Measurements from ENCODE around the gene OR10D3.
"Not testable (repeated sequence)": the region's sequence is repeated elsewhere in the genome, so short reads cannot be mapped to it uniquely, and the experiment has no call there.

The OR10D3 gene, protein sequence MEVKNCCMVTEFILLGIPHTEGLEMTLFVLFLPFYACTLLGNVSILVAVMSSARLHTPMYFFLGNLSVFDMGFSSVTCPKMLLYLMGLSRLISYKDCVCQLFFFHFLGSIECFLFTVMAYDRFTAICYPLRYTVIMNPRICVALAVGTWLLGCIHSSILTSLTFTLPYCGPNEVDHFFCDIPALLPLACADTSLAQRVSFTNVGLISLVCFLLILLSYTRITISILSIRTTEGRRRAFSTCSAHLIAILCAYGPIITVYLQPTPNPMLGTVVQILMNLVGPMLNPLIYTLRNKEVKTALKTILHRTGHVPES

DNA sequence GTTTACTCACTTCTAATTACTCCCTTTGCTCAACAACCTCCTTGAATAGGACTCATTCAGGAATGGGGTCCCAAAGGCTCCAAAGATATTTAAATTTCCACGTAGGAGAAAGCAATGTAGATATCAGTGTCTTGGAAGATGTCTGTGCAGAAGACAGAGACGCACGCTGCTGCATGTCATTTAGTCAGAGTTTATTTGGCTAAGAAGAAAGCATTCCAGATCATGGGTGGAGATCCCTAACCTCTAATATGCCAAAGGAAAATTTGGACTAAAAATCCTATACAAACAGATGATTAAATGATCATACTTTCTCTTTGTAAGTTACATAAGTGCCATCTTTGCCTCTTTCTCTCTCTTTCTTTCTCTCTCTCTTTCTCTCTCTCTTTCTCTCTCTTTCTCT lies at the start of gene OR10D3:
TSS of gene OR10D3 (plus strand) at position 278 of the 400 bp plus-strand sequence. CDS start 1,925 bp downstream, outside the sequence.
- no peak for DNase-seq

DNA sequence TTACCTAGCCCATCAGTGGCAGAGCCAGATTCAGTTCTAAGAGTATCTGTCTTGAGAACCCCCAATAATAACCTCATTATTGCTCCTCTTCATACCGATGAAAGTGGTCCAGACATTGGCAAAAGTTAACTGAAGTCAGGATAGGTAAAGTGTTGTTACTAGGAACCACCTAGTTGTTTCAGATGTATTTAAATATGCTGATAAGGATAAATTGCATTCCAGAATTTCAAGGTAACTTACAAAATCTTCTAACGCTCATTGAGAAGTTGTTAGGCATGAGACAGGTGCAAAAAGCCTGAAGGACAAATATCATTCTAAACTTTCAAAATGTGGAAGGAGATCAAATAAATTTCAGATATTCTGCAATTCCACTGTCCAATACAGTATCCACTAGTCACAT lies 40.1 kb upstream of the OR10D3 start:
- no peak for DNase-seq

- DNase-seq, result no peak
Measured at GRCh38 chr11:124147951-124148350, 35.2 kb upstream of the OR10D3 start.

- no peak for DNase-seq
Measured at GRCh38 chr11:124150684-124151083, 32.5 kb upstream of the OR10D3 start.

DNA sequence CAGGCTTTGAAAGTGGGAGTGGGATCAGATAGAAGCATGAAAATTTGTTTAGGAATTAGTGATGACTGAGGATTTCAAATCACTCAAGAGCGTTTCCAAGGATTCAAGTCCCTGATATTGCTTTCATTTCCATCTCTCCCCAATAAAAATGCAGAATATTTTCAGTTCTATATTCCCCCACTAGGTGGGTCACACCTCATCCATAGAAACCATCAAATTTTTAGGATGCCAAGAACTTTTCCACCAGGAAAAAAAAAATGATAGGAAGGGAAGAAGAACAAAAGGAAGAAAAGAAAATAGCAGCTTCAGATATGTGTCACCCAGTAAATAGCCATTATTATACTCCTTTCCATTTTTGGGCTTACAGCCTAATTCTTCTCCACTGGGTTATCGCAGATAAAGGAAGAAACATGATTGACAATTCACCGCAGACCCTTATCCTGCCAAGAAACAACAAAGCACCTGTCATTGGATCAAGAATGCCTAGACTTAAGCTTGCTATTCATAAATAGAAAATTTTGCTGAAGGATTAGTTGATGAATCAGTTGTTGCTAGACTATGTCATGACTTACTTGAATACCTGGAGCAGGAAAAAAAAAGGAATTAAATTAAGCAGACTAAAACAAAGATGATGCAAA lies 30.3 kb upstream of the OR10D3 start:
- DNase-seq, result no peak

DNA sequence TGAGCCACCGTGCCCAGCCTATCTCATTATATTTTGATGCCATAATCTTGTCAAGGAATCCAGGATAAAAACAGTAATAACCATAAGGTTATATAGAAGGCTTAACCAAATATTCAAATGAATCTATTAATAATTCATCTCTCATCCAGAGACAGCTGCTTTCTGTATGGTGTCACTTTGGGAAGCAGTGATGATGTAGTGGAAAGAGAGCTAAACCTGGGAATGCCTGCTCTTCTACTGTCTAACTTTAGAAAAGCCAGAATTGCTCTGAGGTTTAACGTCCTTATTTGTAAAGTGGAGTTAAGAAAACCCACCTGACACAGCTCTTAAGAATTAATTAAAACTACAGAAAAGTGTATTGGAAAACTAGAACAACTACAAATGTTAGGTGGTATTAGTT lies 29.3 kb upstream of the OR10D3 start:
- no peak for DNase-seq

DNA sequence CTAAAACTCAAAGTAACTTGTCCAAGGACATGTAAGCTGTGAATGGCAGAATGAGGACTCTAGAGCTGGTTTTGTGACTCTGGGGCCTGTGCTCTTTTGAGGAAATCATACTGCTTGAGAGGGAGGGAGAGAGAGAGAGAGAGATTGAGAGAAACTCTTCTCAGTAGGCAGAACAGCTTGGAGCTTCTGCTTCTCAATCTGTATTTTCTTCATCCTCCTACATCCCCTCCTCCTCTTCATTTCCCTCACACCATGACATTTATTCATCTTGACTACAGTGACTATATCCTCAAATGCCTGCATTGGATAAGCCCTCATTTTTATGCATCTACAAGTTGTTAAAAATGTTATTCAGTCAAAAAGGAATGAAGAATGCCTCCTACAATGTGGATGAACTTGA lies 23.7 kb upstream of the OR10D3 start:
- no peak for DNase-seq

- no peak for DNase-seq
Measured at GRCh38 chr11:124160986-124161385, 22.2 kb upstream of the OR10D3 start.

DNA sequence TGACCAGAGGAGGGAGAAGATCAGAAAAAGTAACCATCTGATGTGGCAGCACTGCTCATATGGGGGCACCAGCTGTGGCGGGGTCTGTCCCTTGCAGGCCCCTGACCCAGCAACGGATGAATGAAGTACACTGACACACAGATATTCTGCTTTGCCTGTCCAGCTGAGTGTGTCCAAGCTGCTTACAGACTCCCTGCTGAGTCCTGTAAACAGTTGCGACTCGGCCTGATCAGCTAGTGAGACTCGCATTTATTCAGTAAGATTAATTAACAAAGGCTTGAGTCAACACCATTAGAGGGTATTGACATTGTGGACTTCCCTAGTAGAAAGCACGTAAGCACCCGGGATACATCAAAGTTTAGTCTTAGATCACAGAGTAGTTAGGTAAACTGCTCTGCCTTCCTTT lies 15.3 kb upstream of the OR10D3 start:
- no peak for DNase-seq

GRCh38 chr11:124168796-124169195 lies 14.3 kb upstream of the OR10D3 start:
- DNase-seq, result no peak

- DNase-seq, result not testable (repeated sequence)
Measured at GRCh38 chr11:124170315-124170714, 12.8 kb upstream of the OR10D3 start.

DNA sequence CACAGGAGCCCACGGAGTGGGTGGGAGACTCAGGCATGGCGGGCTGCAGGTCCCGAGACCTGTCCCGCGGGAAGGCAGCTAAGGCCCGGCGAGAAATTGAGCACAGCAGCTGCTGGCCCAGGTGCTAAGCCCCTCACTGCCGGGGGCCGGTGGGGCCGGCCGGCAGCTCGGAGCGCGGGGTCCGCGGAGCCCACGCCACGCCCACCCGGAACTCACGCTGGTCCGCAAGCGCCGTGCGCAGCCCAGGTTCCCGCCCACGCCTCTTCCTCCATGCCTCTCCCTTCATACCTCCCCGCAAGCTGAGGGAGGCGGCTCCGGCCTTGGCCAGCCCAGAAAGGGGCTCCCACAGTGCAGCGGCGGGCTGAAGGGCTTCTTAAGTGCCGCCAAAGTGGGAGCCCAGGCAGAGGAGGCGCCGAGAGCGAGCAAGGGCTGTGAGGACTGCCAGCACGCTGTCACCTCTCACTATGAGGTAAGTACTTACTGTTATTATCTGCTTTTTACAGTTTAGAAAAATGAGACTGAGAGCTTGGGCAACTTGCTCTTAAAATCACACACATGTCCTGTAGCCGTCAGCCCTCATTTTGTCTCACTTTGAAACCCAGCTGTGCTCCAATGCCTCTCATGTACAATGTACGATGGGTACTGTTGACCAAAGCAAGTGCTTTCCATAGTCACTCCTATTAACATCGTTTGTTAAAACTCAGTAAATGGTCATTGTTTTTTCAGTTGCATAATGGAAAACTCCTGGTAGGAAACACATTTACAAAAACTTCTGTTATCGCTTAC lies 12.2 kb upstream of the OR10D3 start:
- DNase-seq, result no peak

- no peak for DNase-seq
Measured at GRCh38 chr11:124172101-124172500, 11.0 kb upstream of the OR10D3 start.

- no peak for DNase-seq
Measured at GRCh38 chr11:124172599-124172998, 10.5 kb upstream of the OR10D3 start.

DNA sequence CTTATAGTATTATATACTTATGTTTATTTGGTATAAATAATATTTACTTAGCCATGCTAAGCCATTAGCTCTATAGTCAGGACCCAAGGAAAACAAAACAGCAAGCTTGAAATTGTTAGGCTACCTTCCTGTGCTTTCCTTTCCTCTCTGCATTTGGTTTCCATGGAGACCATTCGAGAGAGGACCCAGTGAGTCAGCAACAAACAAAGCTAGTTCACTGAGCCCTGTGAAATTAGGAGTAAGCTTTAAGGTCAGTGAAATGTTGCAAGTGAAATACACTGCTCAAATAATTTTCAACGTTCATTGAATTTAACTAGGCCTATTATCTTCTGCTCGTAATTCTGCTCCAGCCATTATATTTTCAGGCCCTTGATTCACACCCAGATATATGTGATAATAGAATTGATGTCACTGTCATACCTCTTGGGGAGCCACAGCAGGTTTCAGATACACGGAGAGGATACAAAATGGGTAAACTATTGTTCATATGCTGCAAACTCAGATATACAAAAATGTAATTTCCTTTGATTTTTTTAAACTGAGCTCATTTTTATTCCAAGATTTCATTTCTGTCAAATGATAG lies 9.1 kb upstream of the OR10D3 start:
- DNase-seq, result peak; percentile 74

GRCh38 chr11:124176925-124177715 lies 6.0 kb upstream of the OR10D3 start:
- DNase-seq, result no peak

GRCh38 chr11:124179310-124179709 lies 3.8 kb upstream of the OR10D3 start:
- no peak for DNase-seq

DNA sequence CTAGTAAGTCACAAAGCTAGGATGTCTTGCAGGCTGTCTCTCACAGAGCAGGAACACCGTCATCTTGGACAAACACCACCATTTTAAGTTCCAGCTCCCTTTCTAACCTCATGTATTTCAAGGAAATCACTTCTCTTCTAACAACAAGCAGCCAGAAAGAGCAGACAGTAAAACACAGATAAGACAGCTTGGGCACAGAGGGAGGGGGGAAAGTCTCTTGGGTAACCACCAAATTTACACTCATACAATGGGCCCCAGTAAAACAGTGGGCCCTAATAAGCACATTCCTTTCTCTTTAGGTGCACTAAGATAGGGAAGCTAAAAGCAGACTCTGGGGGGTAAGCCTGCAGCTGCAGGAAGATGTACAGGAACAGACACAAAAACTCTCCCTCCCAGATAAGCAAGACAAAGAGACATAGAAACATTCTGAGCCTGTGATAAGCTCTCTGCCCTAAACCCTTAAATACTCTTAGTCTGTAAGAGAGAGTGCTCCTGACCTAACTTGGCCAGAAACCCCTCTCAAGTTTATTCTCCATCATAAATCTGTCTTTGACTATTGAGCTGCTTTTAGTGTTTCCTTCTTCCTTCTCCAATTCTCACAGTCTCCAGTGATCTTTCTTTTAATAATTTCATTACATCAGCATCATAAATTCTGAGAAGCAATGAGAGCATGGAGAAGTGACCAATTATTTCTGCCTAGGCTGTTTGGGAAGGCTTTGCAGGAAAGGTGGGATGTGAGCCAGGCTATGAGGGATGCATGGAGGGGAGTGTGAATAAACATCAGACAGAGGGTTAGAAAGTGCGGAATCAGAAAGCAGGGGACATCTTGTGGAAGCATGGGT lies 7.4 kb downstream of the OR10D3 start:
- DNase-seq, result peak; percentile 73

DNA sequence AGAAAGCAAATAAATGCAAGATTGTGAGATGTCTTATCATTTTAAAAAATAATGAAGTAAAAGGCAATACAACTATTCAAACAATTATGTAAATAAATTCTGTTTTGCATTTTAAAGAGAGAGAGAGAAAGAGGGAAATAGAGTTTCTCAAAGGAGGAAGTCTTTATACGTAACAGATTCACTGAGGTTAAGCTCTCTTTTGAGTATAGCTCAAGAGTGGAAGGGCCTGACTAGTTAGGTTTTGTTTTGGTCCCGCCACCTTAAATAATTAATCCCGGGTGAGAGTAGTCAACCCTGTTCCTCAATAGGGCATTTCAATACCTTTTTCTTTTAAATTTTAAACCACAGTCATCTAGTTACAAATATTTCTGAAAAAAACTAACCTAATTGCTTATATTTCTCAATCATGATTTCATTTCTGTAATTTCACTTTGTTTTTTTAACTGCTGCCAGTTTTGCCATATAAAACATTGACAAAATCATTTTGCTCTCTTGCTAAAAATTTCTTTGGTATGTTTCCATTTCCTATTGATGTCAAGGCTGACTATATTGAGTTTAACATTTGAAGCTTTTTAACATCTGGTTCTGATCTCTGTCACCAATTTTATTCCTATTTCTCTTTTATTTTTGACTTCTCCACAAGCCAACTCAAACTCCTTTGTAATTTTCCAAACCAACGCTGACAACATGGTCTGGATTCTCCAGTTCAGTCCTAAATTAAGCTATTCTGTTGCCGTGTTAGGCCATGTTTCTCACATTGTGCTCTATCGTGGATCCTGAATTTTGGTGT lies 10.3 kb downstream of the OR10D3 start:
- no peak for DNase-seq

DNA sequence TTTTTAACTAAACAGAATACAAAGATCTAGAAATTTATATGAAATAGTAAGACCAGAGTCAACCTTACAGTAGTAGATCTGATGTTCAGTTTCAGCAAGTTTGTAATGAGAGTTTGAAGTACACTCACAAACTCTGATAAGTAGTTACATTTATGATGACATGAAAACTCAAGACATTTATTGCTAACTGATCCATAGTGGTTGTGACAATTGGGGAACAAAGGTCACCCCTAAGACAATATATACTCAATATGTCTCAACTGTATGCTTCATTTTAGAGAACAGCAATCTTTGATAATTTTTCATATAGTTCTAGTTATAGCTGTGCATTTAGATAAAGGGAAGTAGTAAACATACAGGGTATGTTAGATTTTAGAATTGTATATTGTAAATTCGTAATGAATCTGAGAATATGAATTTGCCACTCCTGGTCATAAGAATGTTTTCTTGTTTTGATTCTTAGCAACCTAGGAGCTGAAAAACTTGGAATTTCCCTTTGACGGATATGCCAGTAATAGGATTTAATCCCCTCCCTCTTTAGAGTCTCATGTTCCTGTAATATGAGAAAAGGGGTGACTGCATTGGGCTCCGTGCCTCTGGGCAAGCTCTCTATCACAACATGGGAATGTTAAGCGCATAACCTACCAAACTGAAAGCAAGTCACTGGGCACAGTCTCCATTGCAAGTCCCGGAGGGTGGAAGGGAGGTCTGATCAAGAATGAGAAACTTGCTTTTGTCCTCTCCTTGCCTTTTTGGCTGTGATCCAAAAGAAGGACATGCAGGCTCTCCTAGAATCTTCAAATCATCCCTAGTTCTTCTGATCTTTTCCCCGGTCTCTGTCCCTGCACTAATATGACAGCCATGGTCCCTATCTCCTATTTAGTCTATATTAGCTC lies 11.4 kb downstream of the OR10D3 start:
- DNase-seq, result no peak
